Measurements from ENCODE around the gene INTS14. TPM values are rescaled to one million over a fixed set of nuclear protein-coding genes. Genes with fewer than 3 reads are reported as not detected.

The INTS14 gene
- total RNA-seq, 6 experiments from 2014 or later: 27.8 to 35.0 (median 31.0) TPM

GRCh38 chr15:65611888-65612615 lies 1.1 kb upstream of the INTS14 start:
- peaks cover 4% of the 10 kb centered on the region for H3K27me3 Mint-ChIP-seq (ENCODE audit: insufficient read depth)
- peak overlapping the region; percentile 97 for H3K27ac Mint-ChIP-seq
- H3K36me3 Mint-ChIP-seq (ENCODE audit: low read depth): peaks cover 7% of the 10 kb centered on the region
- H3K4me1 Mint-ChIP-seq (ENCODE audit: low read depth): peaks cover 27% of the 10 kb centered on the region
- TF ChIP-seq CTCF (IDR thresholded peaks at IDR 0.05): no peak
- H3K4me3 Mint-ChIP-seq: peak overlapping the region; percentile 91
- DNase-seq: no peak
- no peaks in the 10 kb centered on the region; the same call in 1 of the 2 replicates for H3K9me3 Mint-ChIP-seq

- Mint-ChIP-seq H3K9me3 (no peaks in the 10 kb centered on the region), H3K36me3 (ENCODE audit: low read depth) (peaks cover 3% of the 10 kb centered on the region), H3K27ac (no peak overlapping the region), H3K4me1 (ENCODE audit: low read depth) (no peaks in the 10 kb centered on the region), H3K4me3 (no peak overlapping the region), H3K27me3 (ENCODE audit: insufficient read depth) (no peaks in the 10 kb centered on the region)
- no peak for TF ChIP-seq CTCF (IDR thresholded peaks at IDR 0.05)
- no peak for DNase-seq
Observed at GRCh38 chr15:65603559-65603958, 7.4 kb downstream of the INTS14 start.

GRCh38 chr15:65603134-65603533 lies 7.8 kb downstream of the INTS14 start:
- Mint-ChIP-seq H3K27ac (no peak overlapping the region), H3K27me3 (ENCODE audit: insufficient read depth) (no peaks in the 10 kb centered on the region), H3K9me3 (no peaks in the 10 kb centered on the region), H3K4me3 (no peak overlapping the region), H3K36me3 (ENCODE audit: low read depth) (peaks cover 8% of the 10 kb centered on the region), H3K4me1 (ENCODE audit: low read depth) (no peaks in the 10 kb centered on the region)
- TF ChIP-seq CTCF (IDR thresholded peaks at IDR 0.05): no peak
- DNase-seq: no peak

GRCh38 chr15:65599677-65600076 lies 11.3 kb downstream of the INTS14 start:
- peaks cover 12% of the 10 kb centered on the region for H3K36me3 Mint-ChIP-seq (ENCODE audit: low read depth)
- H3K4me1 Mint-ChIP-seq (ENCODE audit: low read depth): no peaks in the 10 kb centered on the region
- H3K27ac Mint-ChIP-seq: no peak overlapping the region
- H3K4me3 Mint-ChIP-seq: no peak overlapping the region
- H3K9me3 Mint-ChIP-seq: no peaks in the 10 kb centered on the region
- H3K27me3 Mint-ChIP-seq (ENCODE audit: insufficient read depth): no peaks in the 10 kb centered on the region
- TF ChIP-seq CTCF (IDR thresholded peaks at IDR 0.05): no peak
- DNase-seq: no peak

- TF ChIP-seq CTCF (IDR thresholded peaks at IDR 0.05): no peak
- Mint-ChIP-seq H3K4me3 (no peak overlapping the region), H3K36me3 (ENCODE audit: low read depth) (peaks cover 12% of the 10 kb centered on the region), H3K4me1 (ENCODE audit: low read depth) (no peaks in the 10 kb centered on the region), H3K9me3 (no peaks in the 10 kb centered on the region), H3K27ac (peak overlapping the region; percentile 61), H3K27me3 (ENCODE audit: insufficient read depth) (no peaks in the 10 kb centered on the region)
- DNase-seq: no peak
Observed at GRCh38 chr15:65598468-65598867, 12.5 kb downstream of the INTS14 start.
